SK-N-SH treated with all-trans-retinoic acid at 6 μM for 48 hours (cell line): Measurements from ENCODE around the gene FXR2.
A peak's percentile ranks its signal among the peaks of the same experiment; 100 is the strongest.

Experiments used
- ATAC-seq: fragments of 200-7000 bp; cut with Tn5 transposase; 3 replicates; pipeline ENCODE4 v1.9.1; 2020; ENCODE audit warnings: mild to moderate bottlenecking, moderate library complexity
- ARNTL ChIP-seq: fragments of 450-650 bp; formaldehyde crosslinking; IDR thresholded peaks from 2 replicates; pipeline ENCODE4 v1.5.0; 2020; ENCODE audit warnings: low read depth, mild to moderate bottlenecking, moderate library complexity, borderline replicate concordance
- CSDC2 ChIP-seq: fragments of 250-450 bp; sonication (Bioruptor Pico); IDR thresholded peaks from 2 replicates; pipeline ENCODE4 v1.5.0; 2020; ENCODE audit warnings: mild to moderate bottlenecking, moderate library complexity
- ESRRG ChIP-seq: fragments of 250-450 bp; sonication (Bioruptor Pico); IDR thresholded peaks from 2 replicates; pipeline ENCODE4 v1.6.1; 2021; ENCODE audit warnings: mild to moderate bottlenecking
- GLIS3 ChIP-seq: fragments of 250-450 bp; sonication (Bioruptor Pico); IDR thresholded peaks from 2 replicates; pipeline ENCODE4 v1.5.0; 2020; ENCODE audit warnings: mild to moderate bottlenecking, moderate library complexity
- OSR1 ChIP-seq: fragments of 250-450 bp; sonication (Bioruptor Pico); IDR thresholded peaks from 2 replicates; pipeline ENCODE4 v1.8.0; 2022; ENCODE audit warnings: moderate library complexity, mild to moderate bottlenecking, inconsistent platforms
- PPARA ChIP-seq: fragments of 250-450 bp; sonication (Bioruptor Pico); IDR thresholded peaks from 2 replicates; pipeline ENCODE4 v1.5.0; 2020; ENCODE audit warnings: mild to moderate bottlenecking, borderline replicate concordance
- RARB ChIP-seq: fragments of 250-450 bp; sonication (Bioruptor Pico); IDR thresholded peaks from 2 replicates; pipeline ENCODE4 v1.8.0; 2021; ENCODE audit warnings: mild to moderate bottlenecking, moderate library complexity
- SNAI2 ChIP-seq: fragments of 250-450 bp; sonication (Bioruptor Pico); IDR thresholded peaks from 2 replicates; pipeline ENCODE4 v1.5.0; 2020; ENCODE audit warnings: mild to moderate bottlenecking, moderate library complexity
- TCF4 ChIP-seq: fragments of 250-450 bp; sonication (Bioruptor Pico); IDR thresholded peaks from 2 replicates; pipeline ENCODE4 v1.8.0; 2021; ENCODE audit warnings: mild to moderate bottlenecking, moderate library complexity, borderline replicate concordance
- TOX ChIP-seq: fragments of 250-450 bp; sonication (Bioruptor Pico); IDR thresholded peaks from 2 replicates; pipeline ENCODE4 v1.8.0; 2021; ENCODE audit warnings: mild to moderate bottlenecking, moderate library complexity, borderline replicate concordance
- ZC3H10 ChIP-seq: fragments of 250-450 bp; sonication (Bioruptor Pico); IDR thresholded peaks from 2 replicates; pipeline ENCODE4 v1.5.1; 2021; ENCODE audit warnings: mild to moderate bottlenecking, moderate library complexity
- ZFP3 ChIP-seq: fragments of 250-450 bp; sonication (Bioruptor Pico); IDR thresholded peaks from 2 replicates; pipeline ENCODE4 v1.5.0; 2020; ENCODE audit warnings: mild to moderate bottlenecking, moderate library complexity
- ZFP30 ChIP-seq: fragments of 450-650 bp; formaldehyde crosslinking; IDR thresholded peaks from 2 replicates; pipeline ENCODE4 v1.5.0; 2022; ENCODE audit warnings: mild to moderate bottlenecking, moderate library complexity
- ZNF565 ChIP-seq: fragments of 450-650 bp; formaldehyde crosslinking; conservative IDR thresholded peaks from 2 replicates; pipeline ENCODE4 v1.5.0; 2020; ENCODE audit warnings: low read depth, mild to moderate bottlenecking, moderate library complexity
- ZNF70 ChIP-seq: fragments of 450-650 bp; formaldehyde crosslinking; IDR thresholded peaks from 2 replicates; pipeline ENCODE4 v1.5.0; 2020; ENCODE audit warnings: mild to moderate bottlenecking, moderate library complexity
- ZNF8 ChIP-seq: fragments of 450-650 bp; formaldehyde crosslinking; IDR thresholded peaks from 2 replicates; pipeline ENCODE4 v1.5.0; 2020; ENCODE audit warnings: mild to moderate bottlenecking, moderate library complexity
- TF ChIP-seq, protein P1 (sequence below): fragments of 250-450 bp; sonication (Bioruptor Pico); IDR thresholded peaks from 2 replicates; pipeline ENCODE4 v1.8.0; 2021; ENCODE audit warnings: low read depth, mild to moderate bottlenecking, moderate library complexity, borderline replicate concordance
- TF ChIP-seq, protein P2 (sequence below): fragments of 250-450 bp; sonication (Bioruptor Pico); IDR thresholded peaks from 2 replicates; pipeline ENCODE4 v1.8.0; 2020; ENCODE audit warnings: mild to moderate bottlenecking, moderate library complexity, borderline replicate concordance
- TF ChIP-seq, protein P3 (sequence below): fragments of 250-450 bp; sonication (Bioruptor Pico); IDR thresholded peaks from 2 replicates; pipeline ENCODE4 v1.5.1; 2020; ENCODE audit warnings: low read depth, mild to moderate bottlenecking, moderate library complexity

FXR2 gene

DNA sequence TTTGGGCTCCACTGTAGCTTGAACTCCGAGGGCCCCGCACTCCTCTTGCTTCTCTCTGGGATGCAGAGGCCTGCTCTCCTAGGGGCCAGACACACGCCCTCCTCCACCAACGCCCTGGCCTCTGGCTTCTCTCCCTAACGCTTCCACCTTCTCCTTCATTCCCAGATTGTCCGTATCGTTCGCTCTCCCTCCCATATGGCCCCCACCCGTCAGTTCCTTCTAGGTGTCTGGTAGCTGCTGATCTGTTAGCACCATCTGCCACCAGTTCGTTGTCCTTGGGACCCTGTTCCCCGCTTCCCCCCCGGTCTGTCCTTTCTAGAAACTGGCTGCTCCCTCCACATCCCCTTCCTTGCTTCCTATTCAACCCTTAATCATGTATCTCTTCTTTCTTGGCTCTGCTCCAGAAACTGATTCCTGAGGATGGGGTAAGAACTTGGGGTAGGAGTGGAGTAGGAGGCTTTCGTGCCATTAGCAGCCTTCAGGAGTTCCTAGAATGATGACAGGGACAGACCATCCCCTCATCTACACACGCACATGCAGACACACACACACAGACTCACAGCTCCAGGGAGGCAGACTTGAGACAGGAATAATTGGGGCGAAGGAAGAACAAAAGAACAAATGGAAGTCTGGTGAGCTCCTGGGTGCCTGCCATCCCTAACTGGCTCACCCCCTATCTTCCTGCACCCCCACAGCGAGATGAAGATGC lies 40.3 kb upstream of the FXR2 start (continued):
- TF ChIP-seq TCF4 (no peak), CSDC2 (CRISPR knock-in tag) (no peak), SNAI2 (CRISPR knock-in tag) (no peak)

DNA sequence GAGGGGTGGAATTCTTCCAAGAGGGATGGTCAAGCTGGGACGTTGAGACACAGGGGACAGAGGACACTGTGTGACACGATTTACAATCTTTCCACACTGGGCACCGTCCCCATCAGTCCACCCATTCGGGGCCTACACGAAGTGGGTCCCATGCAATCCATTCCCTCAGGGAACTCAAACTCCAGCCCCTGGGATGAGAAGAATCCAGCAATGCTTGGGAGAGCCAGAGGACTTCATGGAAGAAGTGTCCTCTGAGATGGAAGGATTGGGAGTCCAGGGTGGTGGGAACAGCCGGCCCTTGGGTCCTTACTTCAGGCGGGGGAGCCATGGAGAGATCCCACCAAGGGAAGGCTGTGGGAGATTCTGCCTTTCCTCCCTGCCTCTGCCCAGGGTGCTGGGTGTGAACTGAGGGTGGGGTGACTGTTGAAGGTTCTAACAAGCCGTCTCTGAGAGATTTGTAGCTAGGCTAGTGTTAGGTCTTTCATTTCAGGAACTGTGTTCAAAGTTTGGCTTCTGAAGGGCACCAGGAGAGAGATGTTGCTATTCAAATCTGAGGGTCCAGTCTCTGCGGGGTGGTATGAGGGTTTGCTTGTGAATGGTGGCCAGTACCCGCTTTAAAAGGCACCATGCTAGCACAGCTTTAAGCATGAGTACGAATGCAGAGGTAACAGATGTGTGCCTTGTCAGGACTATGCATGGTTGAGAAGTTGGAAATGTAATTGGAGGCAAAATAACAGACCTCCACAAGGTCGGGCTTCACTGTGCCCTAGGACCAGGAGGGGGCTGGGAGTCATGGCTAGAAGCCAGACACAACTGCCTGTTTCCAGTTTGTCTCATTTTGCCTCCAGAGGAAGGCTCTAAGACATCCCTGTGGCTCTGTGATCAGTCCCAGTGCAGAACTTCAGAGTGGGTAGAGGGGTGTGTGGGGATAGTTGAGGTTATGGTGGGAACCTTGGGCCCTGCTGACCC lies 38.0 kb upstream of the FXR2 start:
- TF ChIP-seq CSDC2 (CRISPR knock-in tag) (no peak), GLIS3 (CRISPR knock-in tag) (no peak), ARNTL (CRISPR knock-in tag) (no peak), ZC3H10 (CRISPR knock-in tag) (no peak), ZNF70 (no peak), ZNF8 (CRISPR knock-in tag) (no peak), TOX (no peak), SNAI2 (CRISPR knock-in tag) (no peak)
- TF ChIP-seq, protein P1, sequence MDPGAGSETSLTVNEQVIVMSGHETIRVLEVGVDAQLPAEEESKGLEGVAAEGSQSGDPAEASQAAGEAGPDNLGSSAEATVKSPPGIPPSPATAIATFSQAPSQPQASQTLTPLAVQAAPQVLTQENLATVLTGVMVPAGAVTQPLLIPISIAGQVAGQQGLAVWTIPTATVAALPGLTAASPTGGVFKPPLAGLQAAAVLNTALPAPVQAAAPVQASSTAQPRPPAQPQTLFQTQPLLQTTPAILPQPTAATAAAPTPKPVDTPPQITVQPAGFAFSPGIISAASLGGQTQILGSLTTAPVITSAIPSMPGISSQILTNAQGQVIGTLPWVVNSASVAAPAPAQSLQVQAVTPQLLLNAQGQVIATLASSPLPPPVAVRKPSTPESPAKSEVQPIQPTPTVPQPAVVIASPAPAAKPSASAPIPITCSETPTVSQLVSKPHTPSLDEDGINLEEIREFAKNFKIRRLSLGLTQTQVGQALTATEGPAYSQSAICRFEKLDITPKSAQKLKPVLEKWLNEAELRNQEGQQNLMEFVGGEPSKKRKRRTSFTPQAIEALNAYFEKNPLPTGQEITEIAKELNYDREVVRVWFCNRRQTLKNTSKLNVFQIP (CRISPR knock-in tag), result no peak
- ATAC-seq, result no peak

DNA sequence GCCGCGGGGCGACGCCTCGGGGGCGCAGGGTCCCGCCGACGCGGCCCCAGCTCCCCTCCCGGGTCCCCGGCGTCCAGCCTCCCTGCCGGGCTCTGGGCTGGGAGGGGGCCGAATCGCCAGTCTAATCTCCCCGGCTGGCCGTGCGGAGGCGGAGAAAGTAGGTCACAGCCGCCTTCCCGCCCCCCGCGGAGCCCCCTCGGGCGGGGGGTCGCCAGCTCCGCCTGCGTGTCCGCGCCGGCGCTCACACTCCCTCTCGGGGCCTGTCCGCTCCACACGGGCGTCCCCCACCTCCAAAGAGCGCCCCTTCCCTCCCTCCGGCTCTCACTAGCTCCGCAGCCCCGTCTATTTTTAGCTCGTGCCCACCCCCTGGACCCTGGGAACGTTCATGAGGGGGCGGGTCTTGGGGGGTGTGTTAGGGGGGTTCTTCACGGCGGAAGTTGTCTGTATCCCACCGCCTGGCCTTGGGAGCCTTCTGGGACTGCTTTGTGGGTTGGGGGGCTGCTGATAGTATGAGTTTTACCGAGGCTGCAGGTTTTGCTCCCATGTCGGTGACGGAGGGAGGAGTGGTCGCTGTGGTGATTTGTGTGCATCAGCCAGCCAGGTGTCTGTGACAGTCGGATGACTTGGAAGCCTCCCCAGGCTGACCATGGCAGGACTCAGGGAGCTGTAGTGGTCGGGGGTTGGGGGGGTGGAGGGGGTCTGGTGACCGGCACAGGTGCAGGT lies 37.1 kb upstream of the FXR2 start:
- ATAC-seq, result peak; percentile 10; the same call in 1 of the 3 replicates
- no peak for TF ChIP-seq GLIS3 (CRISPR knock-in tag)
- no peak for TF ChIP-seq ZFP3 (CRISPR knock-in tag)
- TF ChIP-seq, protein P2, sequence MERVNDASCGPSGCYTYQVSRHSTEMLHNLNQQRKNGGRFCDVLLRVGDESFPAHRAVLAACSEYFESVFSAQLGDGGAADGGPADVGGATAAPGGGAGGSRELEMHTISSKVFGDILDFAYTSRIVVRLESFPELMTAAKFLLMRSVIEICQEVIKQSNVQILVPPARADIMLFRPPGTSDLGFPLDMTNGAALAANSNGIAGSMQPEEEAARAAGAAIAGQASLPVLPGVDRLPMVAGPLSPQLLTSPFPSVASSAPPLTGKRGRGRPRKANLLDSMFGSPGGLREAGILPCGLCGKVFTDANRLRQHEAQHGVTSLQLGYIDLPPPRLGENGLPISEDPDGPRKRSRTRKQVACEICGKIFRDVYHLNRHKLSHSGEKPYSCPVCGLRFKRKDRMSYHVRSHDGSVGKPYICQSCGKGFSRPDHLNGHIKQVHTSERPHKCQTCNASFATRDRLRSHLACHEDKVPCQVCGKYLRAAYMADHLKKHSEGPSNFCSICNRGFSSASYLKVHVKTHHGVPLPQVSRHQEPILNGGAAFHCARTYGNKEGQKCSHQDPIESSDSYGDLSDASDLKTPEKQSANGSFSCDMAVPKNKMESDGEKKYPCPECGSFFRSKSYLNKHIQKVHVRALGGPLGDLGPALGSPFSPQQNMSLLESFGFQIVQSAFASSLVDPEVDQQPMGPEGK (CRISPR knock-in tag), result no peak
- TF ChIP-seq ESRRG (CRISPR knock-in tag), result no peak
- TF ChIP-seq, protein P3, sequence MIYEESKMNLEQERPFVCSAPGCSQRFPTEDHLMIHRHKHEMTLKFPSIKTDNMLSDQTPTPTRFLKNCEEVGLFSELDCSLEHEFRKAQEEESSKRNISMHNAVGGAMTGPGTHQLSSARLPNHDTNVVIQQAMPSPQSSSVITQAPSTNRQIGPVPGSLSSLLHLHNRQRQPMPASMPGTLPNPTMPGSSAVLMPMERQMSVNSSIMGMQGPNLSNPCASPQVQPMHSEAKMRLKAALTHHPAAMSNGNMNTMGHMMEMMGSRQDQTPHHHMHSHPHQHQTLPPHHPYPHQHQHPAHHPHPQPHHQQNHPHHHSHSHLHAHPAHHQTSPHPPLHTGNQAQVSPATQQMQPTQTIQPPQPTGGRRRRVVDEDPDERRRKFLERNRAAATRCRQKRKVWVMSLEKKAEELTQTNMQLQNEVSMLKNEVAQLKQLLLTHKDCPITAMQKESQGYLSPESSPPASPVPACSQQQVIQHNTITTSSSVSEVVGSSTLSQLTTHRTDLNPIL (CRISPR knock-in tag), result no peak
- TF ChIP-seq TCF4, result no peak
- TF ChIP-seq ZNF565 (CRISPR knock-in tag), result no peak
- TF ChIP-seq, all 23 proteins: peak for 0

DNA sequence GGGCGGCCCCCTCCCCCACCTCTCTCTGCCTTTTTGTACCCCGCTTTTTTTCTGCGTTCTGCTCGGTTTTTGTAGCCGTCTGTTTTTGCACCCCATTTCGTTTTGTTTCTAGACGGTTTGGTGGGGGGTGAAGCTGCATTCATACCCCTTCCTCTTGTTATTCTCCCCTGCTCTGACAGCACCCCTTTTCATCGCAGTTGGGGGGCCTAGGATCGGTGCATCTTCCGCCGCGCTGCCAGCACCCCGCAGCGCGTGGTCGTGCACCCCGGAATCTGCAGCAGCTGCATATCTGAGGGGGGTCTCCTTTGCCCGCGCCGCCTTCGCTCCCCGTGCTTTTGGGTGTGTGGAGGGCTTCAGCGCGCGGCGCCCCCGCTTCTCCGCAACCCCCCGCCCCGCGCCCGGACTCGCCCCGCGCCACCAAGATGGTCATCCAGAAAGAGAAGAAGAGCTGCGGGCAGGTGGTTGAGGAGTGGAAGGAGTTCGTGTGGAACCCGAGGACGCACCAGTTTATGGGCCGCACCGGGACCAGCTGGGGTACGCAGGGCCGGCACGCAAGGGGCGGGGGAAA lies 36.5 kb upstream of the FXR2 start:
- ATAC-seq, result peak; percentile 25

More for the DNA sequence above, 36.5 kb upstream of the FXR2 start:
- TF ChIP-seq PPARA (CRISPR knock-in tag) (no peak), ZC3H10 (CRISPR knock-in tag) (no peak), CSDC2 (CRISPR knock-in tag) (no peak), RARB (CRISPR knock-in tag) (no peak), OSR1 (no peak), ZNF565 (CRISPR knock-in tag) (no peak), ZFP30 (no peak), ZFP3 (CRISPR knock-in tag) (no peak), ZNF8 (CRISPR knock-in tag) (no peak)
- TF ChIP-seq, protein P3 (CRISPR knock-in tag), result no peak
- TF ChIP-seq, protein P1 (CRISPR knock-in tag), result no peak
